Stomach (tissue), 9 donors: ENCODE measurements around the gene C1QTNF5. TPM values are rescaled to one million over a fixed set of nuclear protein-coding genes. Genes with fewer than 3 reads are reported as not detected.

ENCODE experiments used
- DNase-seq, 2 donors: peaks; one replicate each; pipeline versions ENCODE4 v3.0.0 to v3.0.0-alpha.2; 2013 to 2019
- H3K27ac ChIP-seq, 5 donors: fragments of 200-600 bp in 4 of 5; sonication (generic) in 4 of 5; one replicate each; pipeline ENCODE4 v1.5.1; 2013 to 2019; ENCODE audit warnings: mild to moderate bottlenecking in 1 of 5, moderate library complexity in 1 of 5
- H3K27me3 ChIP-seq, 3 donors: fragments of 200-600 bp; sonication (generic); one replicate each; pipeline ENCODE4 v1.5.1; 2017 to 2019; ENCODE audit warnings: mixed run types in 1 of 3
- H3K36me3 ChIP-seq, 4 donors: fragments of 200-600 bp; sonication (generic); 1 replicate in 3 of 4; 2 replicates in 1 of 4; pipeline ENCODE4 v1.5.1; 2016 to 2019
- H3K4me1 ChIP-seq, 4 donors: fragments of 200-600 bp; sonication (generic); one replicate each; pipeline ENCODE4 v1.5.1; 2016 to 2019
- H3K4me3 ChIP-seq, 4 donors: fragments of 200-600 bp; sonication (generic) in 3 of 4; one replicate each; pipeline ENCODE4 v1.5.1; 2016 to 2019; ENCODE audit warnings: mild to moderate bottlenecking in 1 of 4
- H3K9me3 ChIP-seq, 4 donors: fragments of 200-600 bp; sonication (generic); one replicate each; pipeline ENCODE4 v1.5.1; 2016 to 2019
- CTCF ChIP-seq, 7 experiments: fragments of 450-650 bp in 4 of 7; fragments of 200-600 bp in 3 of 7; sonication (generic) in 3 of 7; IDR thresholded peaks; one replicate each; pipeline ENCODE4 v1.5.1; 2016 to 2019; ENCODE audit warnings: antibody characterized with exemption in 7 of 7, control low read depth in 2 of 7, mild to moderate bottlenecking in 1 of 7
- EP300 ChIP-seq: sonication (generic); formaldehyde crosslinking; IDR thresholded peaks from one replicate; pipeline ENCODE4 v1.6.1; 2017; ENCODE audit warnings: antibody characterized with exemption
- POLR2A ChIP-seq, 4 donors: fragments of 450-650 bp; IDR thresholded peaks; one replicate each; pipeline ENCODE4 v1.6.1; 2016; ENCODE audit warnings: antibody characterized with exemption in 4 of 4, control low read depth in 2 of 4, mild to moderate bottlenecking in 1 of 4, moderate library complexity in 1 of 4
- POLR2AphosphoS5 ChIP-seq, 3 donors: sonication (generic); formaldehyde crosslinking; IDR thresholded peaks; one replicate each; pipeline ENCODE4 v1.6.1; 2016; ENCODE audit warnings: antibody characterized with exemption in 3 of 3
- WGBS, 5 donors: extraction: QIAGEN DNeasy Blood & Tissue Kit in 3 of 5; methylation state at CpG; one replicate each; pipeline versions ENCODE4 v1.1.5 to v1.1.7; 2013 to 2018; 5-methylcytosine and 5-hydroxymethylcytosine counted together
- intact Hi-C: fragments of 100-400 bp; cut with DNase I; formaldehyde crosslinking; loops from one replicate; pipeline ENCODE4 v1.15.1; 2023; ENCODE audit warnings: low total_unique reads
- polyA plus RNA-seq, 3 donors: library from polyadenylated mRNA; stranded (reverse); fragments of 200-250 nt; gene quantifications; one replicate each; pipeline ENCODE4 v1.2.3, GENCODE V29; 2013
- total RNA-seq, 5 donors: library from RNA; depleted of rRNA; stranded (reverse); fragments of >200 nt; gene quantifications; one replicate each; pipeline versions ENCODE4 v1.1.0 to v1.2.3, GENCODE V29; 2014 to 2016
- donor health status: healthy with polysubstance abuse.
- donor health status: Bipolar disorder and iron deficiency.
- donor health status: healthy.

Gene C1QTNF5
- total and polyA plus RNA-seq, 8 donors, result 11.4 to 169 (median 19.0) TPM

GRCh38 chr11:119369132-119369925 lies 28.6 kb upstream of the C1QTNF5 start:
- no peaks in the 10 kb centered on the region for H3K36me3 ChIP-seq
- H3K9me3 ChIP-seq, result no peaks in the 10 kb centered on the region
- TF ChIP-seq POLR2A (IDR thresholded peaks at IDR 0.05) (no peak), CTCF (IDR thresholded peaks at IDR 0.05) (no peak), EP300 (no peak), POLR2AphosphoS5 (IDR thresholded peaks at IDR 0.05) (no peak)
- DNase-seq, result peak in 1 of 2 donors; percentile 32
- intact Hi-C loops, result no loop called here
- peaks cover 57 to 92% (median 73%) of the 10 kb centered on the region in 4 donors for H3K4me1 ChIP-seq
- peak overlapping the region; percentile 79 to 93 (median 80) for H3K27ac ChIP-seq
- H3K27me3 ChIP-seq, result peaks cover 0 to 14% (median 10%) of the 10 kb centered on the region in 3 donors
- WGBS, 5 donors, result 65 to 69% (median 68%) methylated on average over 13 of the region's 13 CpGs
- H3K4me3 ChIP-seq, result peak overlapping the region in 1 of 4 donors; percentile 7

GRCh38 chr11:119368121-119369034 lies 27.7 kb upstream of the C1QTNF5 start:
- Histone ChIP-seq H3K36me3 (no peaks in the 10 kb centered on the region), H3K27me3 (peaks cover 0 to 24% (median 19%) of the 10 kb centered on the region in 3 donors), H3K4me3 (peak overlapping the region in 2 of 4 donors; percentile 7 to 19), H3K4me1 (peaks cover 60 to 91% (median 76%) of the 10 kb centered on the region in 4 donors), H3K27ac (peak overlapping the region; percentile 79 to 93 (median 80)), H3K9me3 (no peaks in the 10 kb centered on the region)
- DNase-seq, result peak; percentile 70 to 88
- intact Hi-C loops, result no loop called here
- 32 to 39% (median 35%) methylated on average over 17 of the region's 17 CpGs for WGBS, 5 donors
- TF ChIP-seq EP300 (peak; percentile 58), POLR2AphosphoS5 (IDR thresholded peaks at IDR 0.05) (peak in 2 of 3 donors; percentile 22 to 28), POLR2A (IDR thresholded peaks at IDR 0.05) (no peak)

- H3K27ac ChIP-seq, result peak overlapping the region in 4 of 5 donors; percentile 79 to 93 (median 80)
- H3K27me3 ChIP-seq, result peaks cover 0 to 31% (median 20%) of the 10 kb centered on the region in 3 donors
- peaks cover 67 to 96% (median 82%) of the 10 kb centered on the region in 4 donors for H3K4me1 ChIP-seq
- intact Hi-C loops, result no loop called here
- no peak for TF ChIP-seq POLR2A (IDR thresholded peaks at IDR 0.05)
- peak in 1 of 3 donors; percentile 23 for TF ChIP-seq POLR2AphosphoS5 (IDR thresholded peaks at IDR 0.05)
- no peak for TF ChIP-seq CTCF (IDR thresholded peaks at IDR 0.05)
- peak; percentile 45 for TF ChIP-seq EP300
- no peak overlapping the region for H3K4me3 ChIP-seq
- 50 to 69% (median 58%) methylated on average over 5 to 9 of the region's 9 CpGs for WGBS, 5 donors
- H3K36me3 ChIP-seq, result no peaks in the 10 kb centered on the region
- no peak for DNase-seq
- no peaks in the 10 kb centered on the region for H3K9me3 ChIP-seq
Measured at GRCh38 chr11:119367661-119368120, 27.0 kb upstream of the C1QTNF5 start.

GRCh38 chr11:119366690-119367620 lies 26.3 kb upstream of the C1QTNF5 start:
- TF ChIP-seq CTCF (IDR thresholded peaks at IDR 0.05) (no peak), POLR2AphosphoS5 (IDR thresholded peaks at IDR 0.05) (no peak), POLR2A (IDR thresholded peaks at IDR 0.05) (no peak), EP300 (no peak)
- intact Hi-C loops, result no loop called here
- H3K36me3 ChIP-seq, result no peaks in the 10 kb centered on the region
- H3K4me3 ChIP-seq, result no peak overlapping the region
- no peak for DNase-seq
- H3K9me3 ChIP-seq, result no peaks in the 10 kb centered on the region
- peaks cover 0 to 31% (median 20%) of the 10 kb centered on the region in 3 donors for H3K27me3 ChIP-seq
- H3K27ac ChIP-seq, result peak overlapping the region in 4 of 5 donors; percentile 79 to 93 (median 80)
- peaks cover 75 to 96% (median 86%) of the 10 kb centered on the region in 4 donors for H3K4me1 ChIP-seq
- WGBS, 5 donors, result 73 to 81% (median 75%) methylated on average over 10 to 11 of the region's 11 CpGs
